Calu3 (cell line): Measurements from ENCODE around the gene ETS1. TPM values are rescaled to one million over a fixed set of nuclear protein-coding genes. Genes with fewer than 3 reads are reported as not detected.

Experiments used
- BruUV-seq: library from RNA; stranded (reverse); fragments of 400-500 nt; replicated peaks from 2 replicates; lab custom pipeline; 2021; lab: Mats Ljungman, UMichigan
- CTCF ChIA-PET: fragments of 300-600 bp; sonication (Branson Sonifier 250); formaldehyde crosslinking; loops from one replicate; lab custom pipeline; 2022; ENCODE audit warnings: antibody characterized with exemption; lab: Charles Lee
- DNase-seq: peaks from one replicate; pipeline ENCODE4 v3.0.0; 2022
- H3K27ac Mint-ChIP-seq: one replicate; pipeline ENCODE4 v1.8.0; 2022; ENCODE audit warnings: mixed read lengths; ENCODE audit not compliant: unreplicated experiment
- H3K27me3 Mint-ChIP-seq: one replicate; pipeline ENCODE4 v1.8.0; 2022; ENCODE audit warnings: mixed read lengths; ENCODE audit not compliant: unreplicated experiment
- H3K36me3 Mint-ChIP-seq: one replicate; pipeline ENCODE4 v1.8.0; 2022; ENCODE audit warnings: mild to moderate bottlenecking, moderate library complexity, mixed read lengths; ENCODE audit not compliant: insufficient read depth, unreplicated experiment
- H3K4me1 Mint-ChIP-seq: one replicate; pipeline ENCODE4 v1.8.0; 2022; ENCODE audit warnings: mild to moderate bottlenecking, low read depth, mixed read lengths; ENCODE audit not compliant: unreplicated experiment
- H3K4me3 Mint-ChIP-seq: one replicate; pipeline ENCODE4 v1.8.0; 2022; ENCODE audit warnings: mild to moderate bottlenecking, low read depth, moderate library complexity, mixed read lengths; ENCODE audit not compliant: unreplicated experiment
- H3K9me3 Mint-ChIP-seq: one replicate; pipeline ENCODE4 v1.8.0; 2022; ENCODE audit warnings: low read depth, mixed read lengths; ENCODE audit not compliant: unreplicated experiment
- intact Hi-C: fragments of 100-400 bp; cut with micrococcal nuclease; formaldehyde crosslinking; loops from one replicate; pipeline ENCODE4 v1.10.0; 2022; ENCODE audit not compliant: unreplicated experiment
- total RNA-seq: library from RNA; stranded (reverse); gene quantifications from 2 replicates; pipeline ENCODE4 v1.2.3, GENCODE V29; 2022
- TF ChIP-seq, protein P1 (sequence below): fragments of 200-600 bp; IDR thresholded peaks from one replicate; pipeline ENCODE4 v1.8.0; 2022; ENCODE audit warnings: antibody characterized with exemption; ENCODE audit not compliant: unreplicated experiment

ETS1 gene
- total RNA-seq, 1 experiment from 2014 or later: 38.4 TPM

DNA sequence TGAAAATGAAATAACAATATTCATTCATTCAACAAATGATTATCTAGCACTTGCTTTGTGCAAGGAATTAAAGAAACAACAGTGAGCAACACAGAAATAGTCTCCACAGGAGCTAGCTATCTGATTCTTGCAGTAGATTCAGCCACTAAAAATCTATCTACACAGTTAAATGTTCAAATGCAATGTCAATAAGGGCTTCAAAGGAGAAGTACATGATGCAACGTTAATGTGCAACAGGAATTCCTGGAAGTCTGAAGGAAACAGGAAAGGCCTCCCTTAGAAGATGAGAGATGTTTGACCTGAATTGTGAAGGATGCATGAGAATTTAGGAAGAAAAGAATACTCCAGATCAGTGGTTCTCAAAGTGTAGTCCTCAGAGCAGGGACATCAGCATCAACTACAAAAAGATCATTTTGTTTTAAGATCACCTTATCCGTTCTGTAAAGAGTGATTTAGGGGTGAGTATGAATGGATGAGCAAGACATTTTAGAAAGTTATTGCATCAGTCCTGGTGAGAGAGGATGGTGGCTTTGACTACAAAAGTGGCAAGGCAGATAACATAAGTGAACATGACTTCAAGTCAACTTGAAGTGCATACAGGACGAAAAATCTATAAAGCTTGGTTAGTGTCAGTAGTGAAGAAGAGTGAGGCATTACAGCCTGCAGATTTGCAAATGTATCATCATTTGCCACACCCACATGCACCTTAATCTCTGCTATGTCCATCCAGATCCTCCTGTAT lies 96.0 kb downstream of the ETS1 start:
- H3K9me3 Mint-ChIP-seq: no peaks in the 10 kb centered on the region
- no peak overlapping the region for H3K27ac Mint-ChIP-seq
- no peak overlapping the region for H3K4me3 Mint-ChIP-seq
- TF ChIP-seq, protein P1, sequence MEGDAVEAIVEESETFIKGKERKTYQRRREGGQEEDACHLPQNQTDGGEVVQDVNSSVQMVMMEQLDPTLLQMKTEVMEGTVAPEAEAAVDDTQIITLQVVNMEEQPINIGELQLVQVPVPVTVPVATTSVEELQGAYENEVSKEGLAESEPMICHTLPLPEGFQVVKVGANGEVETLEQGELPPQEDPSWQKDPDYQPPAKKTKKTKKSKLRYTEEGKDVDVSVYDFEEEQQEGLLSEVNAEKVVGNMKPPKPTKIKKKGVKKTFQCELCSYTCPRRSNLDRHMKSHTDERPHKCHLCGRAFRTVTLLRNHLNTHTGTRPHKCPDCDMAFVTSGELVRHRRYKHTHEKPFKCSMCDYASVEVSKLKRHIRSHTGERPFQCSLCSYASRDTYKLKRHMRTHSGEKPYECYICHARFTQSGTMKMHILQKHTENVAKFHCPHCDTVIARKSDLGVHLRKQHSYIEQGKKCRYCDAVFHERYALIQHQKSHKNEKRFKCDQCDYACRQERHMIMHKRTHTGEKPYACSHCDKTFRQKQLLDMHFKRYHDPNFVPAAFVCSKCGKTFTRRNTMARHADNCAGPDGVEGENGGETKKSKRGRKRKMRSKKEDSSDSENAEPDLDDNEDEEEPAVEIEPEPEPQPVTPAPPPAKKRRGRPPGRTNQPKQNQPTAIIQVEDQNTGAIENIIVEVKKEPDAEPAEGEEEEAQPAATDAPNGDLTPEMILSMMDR: no peak
- CTCF ChIA-PET: no interaction called here
- H3K27me3 Mint-ChIP-seq: no peaks in the 10 kb centered on the region
- H3K4me1 Mint-ChIP-seq: peaks cover 28% of the 10 kb centered on the region
- BruUV-seq: no TSS peak
- DNase-seq: no peak
- peaks cover 16% of the 10 kb centered on the region for H3K36me3 Mint-ChIP-seq
- intact Hi-C loops: no loop called here

DNA sequence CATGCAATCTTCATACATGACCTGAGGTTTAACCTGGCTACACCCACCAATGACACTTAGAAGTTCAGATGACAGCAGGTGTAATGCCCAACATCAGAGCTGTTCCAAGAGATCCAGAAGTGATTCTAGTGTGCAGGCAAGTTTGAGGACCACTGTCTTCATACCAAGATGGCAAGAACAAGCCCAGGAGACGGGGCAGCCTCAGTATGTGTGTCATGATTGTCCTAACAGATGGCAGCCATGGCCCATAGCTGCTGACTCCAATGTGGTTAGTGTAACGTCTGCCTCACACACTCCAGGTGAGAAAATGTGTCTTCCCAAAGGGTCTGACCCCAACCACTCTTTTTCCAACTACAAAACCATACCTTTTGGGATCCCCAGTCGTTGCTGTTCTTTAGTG lies 97.3 kb downstream of the ETS1 start:
- H3K27me3 Mint-ChIP-seq: no peaks in the 10 kb centered on the region
- CTCF ChIA-PET: no interaction called here

DNA sequence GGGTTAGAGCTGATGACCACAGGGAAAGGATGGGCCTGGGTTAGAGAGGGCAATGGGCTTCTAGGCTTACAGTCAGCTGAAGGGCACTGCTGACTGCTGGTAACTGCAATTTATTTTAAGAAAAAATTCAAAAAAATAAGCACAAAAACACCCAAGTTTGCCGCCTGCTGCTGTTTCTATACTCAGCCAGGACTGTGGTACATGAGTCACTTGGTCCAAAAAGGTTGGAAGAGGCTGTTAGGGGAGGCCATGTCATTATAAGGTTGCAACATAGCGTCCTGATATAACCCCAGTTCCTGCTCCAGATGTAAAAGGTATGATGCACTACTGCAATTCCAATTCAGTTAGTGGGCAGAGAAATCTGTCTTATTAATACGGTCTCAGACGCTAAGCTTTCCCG lies 98.9 kb downstream of the ETS1 start:
- Mint-ChIP-seq H3K4me1 (peaks cover 26% of the 10 kb centered on the region), H3K27ac (no peak overlapping the region), H3K27me3 (no peaks in the 10 kb centered on the region), H3K9me3 (no peaks in the 10 kb centered on the region), H3K4me3 (no peak overlapping the region), H3K36me3 (peaks cover 30% of the 10 kb centered on the region)
- CTCF ChIA-PET: no interaction called here
- no TSS peak for BruUV-seq
- TF ChIP-seq, protein P1: no peak
- DNase-seq: no peak
- intact Hi-C loops: no loop called here

More for the DNA sequence above, 97.3 kb downstream of the ETS1 start:
- Mint-ChIP-seq H3K27ac (no peak overlapping the region), H3K4me3 (no peak overlapping the region), H3K9me3 (no peaks in the 10 kb centered on the region), H3K36me3 (peaks cover 16% of the 10 kb centered on the region), H3K4me1 (peaks cover 18% of the 10 kb centered on the region)
- DNase-seq: no peak
- intact Hi-C loops: no loop called here
- TF ChIP-seq, protein P1: no peak
- BruUV-seq: no TSS peak

DNA sequence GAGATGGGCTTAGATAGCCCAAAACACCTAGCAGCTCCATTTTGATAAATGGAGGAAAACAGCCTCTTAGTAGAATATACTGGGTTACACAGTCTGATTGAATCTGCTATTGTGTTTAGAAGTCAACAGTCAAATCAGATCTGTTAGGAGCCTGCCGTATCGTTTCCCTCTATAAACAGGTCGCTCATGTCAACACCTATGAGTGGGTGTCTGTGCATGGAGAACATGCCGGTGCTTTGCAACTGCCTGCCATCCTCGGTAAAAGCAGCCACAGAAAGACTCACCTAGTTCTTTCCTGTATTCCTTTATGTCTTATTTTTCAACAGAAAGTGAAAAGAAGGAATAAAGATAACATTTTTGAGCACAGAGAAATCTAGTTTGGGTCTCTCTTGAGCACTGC lies 99.4 kb downstream of the ETS1 start:
- Mint-ChIP-seq H3K4me1 (peaks cover 26% of the 10 kb centered on the region), H3K36me3 (peaks cover 31% of the 10 kb centered on the region)

More for the DNA sequence above, 99.4 kb downstream of the ETS1 start:
- DNase-seq: no peak
- BruUV-seq: no TSS peak
- Mint-ChIP-seq H3K27me3 (no peaks in the 10 kb centered on the region), H3K4me3 (no peak overlapping the region), H3K9me3 (no peaks in the 10 kb centered on the region), H3K27ac (no peak overlapping the region)
- intact Hi-C loops: no loop called here
- CTCF ChIA-PET: no interaction called here
- TF ChIP-seq, protein P1: no peak
